ENCODE data around the gene GLRX5. TPM values are rescaled to one million over a fixed set of nuclear protein-coding genes. Genes with fewer than 3 reads are reported as not detected.

The GLRX5 gene
- 35.9 TPM for total RNA-seq

GRCh38 chr14:95534299-95535225 lies at the start of gene GLRX5:
Gene GLRX5, plus strand, starts transcription at chr14:95535050. Its CDS starts 40 bp downstream, at chr14:95535090.
- peak; percentile 99 for DNase-seq (ENCODE audit: low spot score)

GRCh38 chr14:95485222-95485819 lies 49.5 kb upstream of the GLRX5 start:
- DNase-seq (ENCODE audit: low spot score) = no peak

GRCh38 chr14:95486875-95487668 lies 47.8 kb upstream of the GLRX5 start:
- no peak for DNase-seq (ENCODE audit: low spot score)

GRCh38 chr14:95487669-95488084 lies 47.2 kb upstream of the GLRX5 start:
- no peak for DNase-seq (ENCODE audit: low spot score)

GRCh38 chr14:95488376-95489213 lies 46.3 kb upstream of the GLRX5 start:
- DNase-seq (ENCODE audit: low spot score) = no peak

GRCh38 chr14:95489214-95490137 lies 45.4 kb upstream of the GLRX5 start:
- no peak for DNase-seq (ENCODE audit: low spot score)

GRCh38 chr14:95490138-95490509 lies 44.7 kb upstream of the GLRX5 start:
- DNase-seq (ENCODE audit: low spot score) = no peak

GRCh38 chr14:95490727-95491451 lies 44.0 kb upstream of the GLRX5 start:
- DNase-seq (ENCODE audit: low spot score) = no peak

GRCh38 chr14:95491936-95492608 lies 42.8 kb upstream of the GLRX5 start:
- DNase-seq (ENCODE audit: low spot score) = no peak

GRCh38 chr14:95493503-95493902 lies 41.3 kb upstream of the GLRX5 start:
- no peak for DNase-seq (ENCODE audit: low spot score)

- DNase-seq (ENCODE audit: low spot score) = no peak
These were observed 40.9 kb upstream of the GLRX5 start for GRCh38 chr14:95493976-95494375.

GRCh38 chr14:95494456-95494855 lies 40.4 kb upstream of the GLRX5 start:
- no peak for DNase-seq (ENCODE audit: low spot score)

GRCh38 chr14:95495076-95495475 lies 39.8 kb upstream of the GLRX5 start:
- DNase-seq (ENCODE audit: low spot score) = no peak

GRCh38 chr14:95495538-95496025 lies 39.3 kb upstream of the GLRX5 start:
- DNase-seq (ENCODE audit: low spot score) = no peak

GRCh38 chr14:95496111-95496681 lies 38.7 kb upstream of the GLRX5 start:
- no peak for DNase-seq (ENCODE audit: low spot score)

GRCh38 chr14:95496690-95497259 lies 38.1 kb upstream of the GLRX5 start:
- DNase-seq (ENCODE audit: low spot score) = no peak

- DNase-seq (ENCODE audit: low spot score) = no peak
These were observed 37.3 kb upstream of the GLRX5 start for GRCh38 chr14:95497561-95498011.
